Spleen (tissue), 11 donors: ENCODE measurements around the gene EPHA4. TPM values are rescaled to one million over a fixed set of nuclear protein-coding genes. Genes with fewer than 3 reads are reported as not detected.

Source experiments
- DNase-seq: peaks from one replicate; pipeline ENCODE4 v3.0.0-alpha.2; 2020
- H3K27ac ChIP-seq, 8 donors: fragments of 200-600 bp; sonication (generic) in 7 of 8; 1 replicate in 4 of 8; 2 replicates in 4 of 8; pipeline versions ENCODE4 v1.5.0 to v1.8.0; 2016 to 2021; ENCODE audit warnings: inconsistent platforms in 4 of 8, mild to moderate bottlenecking in 4 of 8, moderate library complexity in 1 of 8
- H3K27me3 ChIP-seq, 7 donors: fragments of 200-600 bp; sonication (generic) in 6 of 7; replicated peaks in 1 of 7; 1 replicate in 4 of 7; 2 replicates in 3 of 7; pipeline versions ENCODE4 v1.5.0 to v1.8.0; 2016 to 2021; ENCODE audit warnings: inconsistent platforms in 3 of 7, mild to moderate bottlenecking in 1 of 7
- H3K36me3 ChIP-seq, 6 donors: fragments of 200-600 bp; sonication (generic) in 5 of 6; 1 replicate in 4 of 6; 2 replicates in 2 of 6; pipeline versions ENCODE4 v1.5.0 to v1.8.0; 2016 to 2021; ENCODE audit warnings: inconsistent platforms in 2 of 6
- H3K4me1 ChIP-seq, 6 donors: fragments of 200-600 bp; sonication (generic) in 5 of 6; 1 replicate in 3 of 6; 2 replicates in 3 of 6; pipeline versions ENCODE4 v1.5.0 to v1.8.0; 2016 to 2021; ENCODE audit warnings: inconsistent platforms in 3 of 6
- H3K4me3 ChIP-seq, 8 donors: fragments of 200-600 bp; sonication (generic) in 7 of 8; 1 replicate in 4 of 8; 2 replicates in 4 of 8; pipeline versions ENCODE4 v1.5.0 to v1.8.0; 2016 to 2021; ENCODE audit warnings: inconsistent platforms in 4 of 8, mild to moderate bottlenecking in 4 of 8, moderate library complexity in 2 of 8
- H3K9me3 ChIP-seq, 8 donors: fragments of 200-600 bp; sonication (generic) in 7 of 8; 1 replicate in 4 of 8; 2 replicates in 4 of 8; pipeline versions ENCODE4 v1.5.0 to v1.8.0; 2016 to 2021; ENCODE audit warnings: inconsistent platforms in 4 of 8
- POLR2A ChIP-seq, 3 donors: fragments of 450-650 bp; IDR thresholded peaks; one replicate each; pipeline ENCODE4 v1.5.1; 2017; ENCODE audit warnings: antibody characterized with exemption in 3 of 3, mild to moderate bottlenecking in 1 of 3
- POLR2AphosphoS5 ChIP-seq, 3 donors: sonication (generic); formaldehyde crosslinking; IDR thresholded peaks; one replicate each; pipeline ENCODE4 v1.5.1; 2017; ENCODE audit warnings: antibody characterized with exemption in 3 of 3
- WGBS, 5 donors: extraction: QIAGEN DNeasy Blood & Tissue Kit in 3 of 5; methylation state at CpG; one replicate each; pipeline versions ENCODE4 v1.1.5 to v1.1.7; 2013 to 2018; 5-methylcytosine and 5-hydroxymethylcytosine counted together
- intact Hi-C: fragments of 100-400 bp; cut with DNase I; formaldehyde crosslinking; loops from one replicate; pipeline ENCODE4 v1.15.0; 2023; ENCODE audit warnings: low total_unique reads
- polyA plus RNA-seq, 3 donors: library from polyadenylated mRNA; stranded (reverse); fragments of 200-250 nt; gene quantifications; one replicate each; pipeline ENCODE4 v1.2.1, GENCODE V29; 2013
- total RNA-seq, 7 donors: library from RNA; depleted of rRNA in 3 of 7; stranded (reverse); fragments of >200 nt in 3 of 7; fragmentation: NEBNext Ultra II Directional in 4 of 7; extraction: Animal tissue kit (Norgen Biotek cat#: 25700) in 4 of 7; gene quantifications; one replicate each; pipeline versions ENCODE4 v1.1.0 to v1.2.1, GENCODE V29; 2016 to 2021
- TF ChIP-seq, protein P1 (sequence below), 11 experiments: fragments of 200-600 bp in 7 of 11; fragments of 450-650 bp in 4 of 11; sonication (generic) in 4 of 11; IDR thresholded peaks in 8 of 11; conservative IDR thresholded peaks in 3 of 11; 1 replicate in 7 of 11; 2 replicates in 4 of 11; pipeline versions ENCODE4 v1.4.0 to v1.8.0; 2016 to 2021; ENCODE audit warnings: antibody characterized with exemption in 11 of 11, inconsistent platforms in 4 of 11, mild to moderate bottlenecking in 1 of 11
- donor health status: healthy with polysubstance abuse.
- donor health status: DM: no; HTN: no; CAD: no; lungs with moderate emphysema.
- donor health status: DM: no; HTN: no; CAD: no.
- donor health status: Bipolar disorder and iron deficiency.
- donor health status: healthy.
- donor health status: DM: no; HTN: no; CAD: no.
- donor health status: DM: yes; HTN: yes; CAD: no.

The EPHA4 gene
- total and polyA plus RNA-seq, 10 donors = 0.80 to 21.0 (median 14.0) TPM

DNA sequence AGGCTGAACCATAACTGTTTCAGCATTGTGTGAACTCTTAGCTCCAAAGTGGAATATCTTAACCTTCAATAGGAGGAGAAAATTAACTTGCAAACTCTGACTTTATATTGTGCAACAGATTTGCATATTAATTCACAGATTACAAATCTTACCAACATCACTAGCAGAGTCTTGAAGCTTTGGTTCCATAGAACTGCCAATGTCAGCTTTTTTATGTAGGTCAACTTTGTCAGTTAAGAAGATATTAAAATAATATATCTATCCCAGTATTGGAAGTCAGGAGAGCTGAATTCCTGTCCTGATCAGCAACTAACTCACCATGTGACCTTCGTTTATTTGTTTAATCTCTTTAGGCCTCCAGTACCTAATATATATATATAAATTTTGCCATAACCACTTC is 121.8 kb downstream of the EPHA4 start:
- DNase-seq = no peak
- intact Hi-C loops = no loop called here
- Histone ChIP-seq H3K9me3 (no peaks in the 10 kb centered on the region), H3K36me3 (peaks cover 0 to 17% (median 0%) of the 10 kb centered on the region in 6 donors), H3K4me1 (peaks cover 0 to 5% (median 0%) of the 10 kb centered on the region in 6 donors), H3K4me3 (no peak overlapping the region), H3K27me3 (no peaks in the 10 kb centered on the region), H3K27ac (no peak overlapping the region)
- TF ChIP-seq POLR2A (IDR thresholded peaks at IDR 0.05) (no peak), POLR2AphosphoS5 (IDR thresholded peaks at IDR 0.05) (no peak)
- TF ChIP-seq, protein P1, sequence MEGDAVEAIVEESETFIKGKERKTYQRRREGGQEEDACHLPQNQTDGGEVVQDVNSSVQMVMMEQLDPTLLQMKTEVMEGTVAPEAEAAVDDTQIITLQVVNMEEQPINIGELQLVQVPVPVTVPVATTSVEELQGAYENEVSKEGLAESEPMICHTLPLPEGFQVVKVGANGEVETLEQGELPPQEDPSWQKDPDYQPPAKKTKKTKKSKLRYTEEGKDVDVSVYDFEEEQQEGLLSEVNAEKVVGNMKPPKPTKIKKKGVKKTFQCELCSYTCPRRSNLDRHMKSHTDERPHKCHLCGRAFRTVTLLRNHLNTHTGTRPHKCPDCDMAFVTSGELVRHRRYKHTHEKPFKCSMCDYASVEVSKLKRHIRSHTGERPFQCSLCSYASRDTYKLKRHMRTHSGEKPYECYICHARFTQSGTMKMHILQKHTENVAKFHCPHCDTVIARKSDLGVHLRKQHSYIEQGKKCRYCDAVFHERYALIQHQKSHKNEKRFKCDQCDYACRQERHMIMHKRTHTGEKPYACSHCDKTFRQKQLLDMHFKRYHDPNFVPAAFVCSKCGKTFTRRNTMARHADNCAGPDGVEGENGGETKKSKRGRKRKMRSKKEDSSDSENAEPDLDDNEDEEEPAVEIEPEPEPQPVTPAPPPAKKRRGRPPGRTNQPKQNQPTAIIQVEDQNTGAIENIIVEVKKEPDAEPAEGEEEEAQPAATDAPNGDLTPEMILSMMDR (IDR thresholded peaks at IDR 0.05 in 8 of 11, conservative IDR thresholded peaks at IDR 0.05 in 3 of 11) = no peak
- WGBS, 5 donors = 88 to 98% (median 90%) methylated on average over 1 of the region's 1 CpG

DNA sequence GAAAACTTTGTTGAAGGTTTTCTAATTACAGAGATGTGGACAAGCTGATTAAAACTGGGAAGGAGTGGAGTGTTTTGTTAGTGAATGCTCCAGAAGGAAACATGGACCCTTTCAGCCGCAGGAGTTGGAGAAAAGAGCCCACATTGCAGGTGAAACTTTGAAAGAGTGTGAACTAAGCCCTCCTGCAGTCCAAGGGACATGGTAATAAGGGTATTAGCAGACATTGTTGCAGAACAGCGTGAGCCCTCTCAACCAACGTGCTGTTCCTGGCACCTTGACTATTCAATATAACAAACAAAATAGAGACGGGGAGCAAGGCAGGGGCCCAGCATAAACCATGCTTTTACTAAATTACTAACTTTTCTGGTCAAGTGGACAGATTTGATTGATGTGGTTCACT is 122.7 kb downstream of the EPHA4 start:
- H3K27me3 ChIP-seq = no peaks in the 10 kb centered on the region
- DNase-seq = no peak
- no peak overlapping the region for H3K4me3 ChIP-seq
- H3K9me3 ChIP-seq = no peaks in the 10 kb centered on the region
- intact Hi-C loops = no loop called here
- peaks cover 0 to 5% (median 0%) of the 10 kb centered on the region in 6 donors for H3K4me1 ChIP-seq
- H3K36me3 ChIP-seq = peaks cover 0 to 8% (median 0%) of the 10 kb centered on the region in 6 donors
- no peak overlapping the region for H3K27ac ChIP-seq
- WGBS, 5 donors = 66 to 97% (median 94%) methylated on average over 4 of the region's 4 CpGs
- TF ChIP-seq POLR2AphosphoS5 (IDR thresholded peaks at IDR 0.05) (no peak), POLR2A (IDR thresholded peaks at IDR 0.05) (no peak)
- TF ChIP-seq, protein P1 (IDR thresholded peaks at IDR 0.05 in 8 of 11, conservative IDR thresholded peaks at IDR 0.05 in 3 of 11) = no peak

DNA sequence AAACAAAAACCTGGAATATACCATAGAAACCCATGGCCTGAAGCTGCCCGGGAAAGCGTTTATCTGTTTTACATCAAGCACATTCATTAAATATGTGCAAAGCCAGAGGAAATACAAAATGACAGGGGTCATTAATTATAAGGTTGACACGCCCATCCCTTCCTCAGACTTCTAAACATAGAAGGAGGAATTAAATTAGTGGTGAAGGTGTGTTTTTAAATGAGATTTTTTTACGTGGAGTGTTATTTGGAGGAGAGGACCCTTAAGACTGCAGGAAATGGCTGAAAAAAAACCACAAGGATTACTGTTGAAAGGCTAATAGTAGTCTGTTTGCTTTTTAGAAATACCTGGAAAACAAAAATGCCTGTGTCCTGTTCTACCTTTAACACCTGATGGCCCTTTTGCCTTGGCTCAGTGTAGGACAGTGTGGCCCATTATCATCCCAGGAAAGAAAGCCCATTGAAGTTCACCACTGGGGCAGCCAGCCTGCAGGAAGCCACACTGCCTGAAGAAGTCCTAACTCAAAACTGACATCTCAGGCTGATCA is 123.2 kb downstream of the EPHA4 start:
- no peak for DNase-seq
- Histone ChIP-seq H3K27me3 (no peaks in the 10 kb centered on the region), H3K4me3 (no peak overlapping the region), H3K4me1 (peaks cover 0 to 5% (median 0%) of the 10 kb centered on the region in 6 donors), H3K9me3 (no peaks in the 10 kb centered on the region), H3K36me3 (peaks cover 0 to 3% (median 0%) of the 10 kb centered on the region in 6 donors), H3K27ac (no peak overlapping the region)
- intact Hi-C loops = no loop called here
- 20 to 34% (median 29%) methylated on average over 4 of the region's 4 CpGs for WGBS, 5 donors
- TF ChIP-seq, protein P1 (IDR thresholded peaks at IDR 0.05 in 8 of 11, conservative IDR thresholded peaks at IDR 0.05 in 3 of 11) = no peak
- TF ChIP-seq POLR2AphosphoS5 (IDR thresholded peaks at IDR 0.05) (no peak), POLR2A (IDR thresholded peaks at IDR 0.05) (no peak)

DNA sequence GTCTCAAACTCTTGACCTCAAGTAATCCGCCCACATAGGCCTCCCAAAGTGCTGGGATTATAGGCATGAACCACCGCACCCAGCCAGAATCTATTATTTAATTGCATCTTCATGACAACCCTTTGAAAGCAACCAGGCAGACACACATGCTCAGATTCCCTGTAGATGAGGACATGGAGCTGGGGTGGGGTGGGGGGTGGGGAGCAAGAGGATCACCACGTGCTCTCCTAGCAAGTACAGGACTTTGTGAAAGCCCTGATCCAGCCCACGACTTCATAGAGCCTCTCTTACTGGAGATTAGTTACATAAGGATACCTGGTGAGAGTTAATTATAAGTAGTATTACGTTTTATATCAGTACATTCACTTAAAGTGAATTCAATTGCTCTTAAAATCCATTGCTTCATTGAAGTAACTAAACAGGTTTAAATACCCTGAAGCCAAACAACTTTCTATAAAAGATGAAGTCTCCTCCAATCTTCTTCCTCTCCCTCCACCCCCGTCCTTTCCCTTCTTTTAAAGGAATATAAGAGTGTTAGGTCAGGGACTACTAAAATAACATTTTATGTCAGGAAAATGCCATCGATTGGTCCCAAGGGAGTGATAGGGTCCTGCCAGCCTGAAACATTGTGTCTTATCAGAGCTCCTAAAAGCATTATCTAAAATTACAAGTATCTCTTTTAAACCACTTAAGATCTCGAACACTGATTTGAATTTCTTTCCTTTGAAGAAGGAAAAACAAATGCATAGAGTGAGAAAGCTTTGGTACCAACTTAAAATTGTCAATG is 123.9 kb downstream of the EPHA4 start:
- TF ChIP-seq POLR2AphosphoS5 (IDR thresholded peaks at IDR 0.05) (no peak), POLR2A (IDR thresholded peaks at IDR 0.05) (no peak)
- TF ChIP-seq, protein P1 (IDR thresholded peaks at IDR 0.05 in 8 of 11, conservative IDR thresholded peaks at IDR 0.05 in 3 of 11) = no peak
- WGBS, 5 donors = 65 to 72% (median 67%) methylated on average over 8 of the region's 8 CpGs

More for the DNA sequence above, 123.9 kb downstream of the EPHA4 start:
- Histone ChIP-seq H3K4me3 (no peak overlapping the region), H3K36me3 (no peaks in the 10 kb centered on the region), H3K27ac (no peak overlapping the region), H3K9me3 (no peaks in the 10 kb centered on the region), H3K4me1 (peaks cover 0 to 5% (median 0%) of the 10 kb centered on the region in 6 donors), H3K27me3 (no peaks in the 10 kb centered on the region)
- intact Hi-C loops = no loop called here
- DNase-seq = no peak
